ENCODE measurements around the gene AFAP1. TPM values are rescaled to one million over a fixed set of nuclear protein-coding genes. Genes with fewer than 3 reads are reported as not detected.

The AFAP1 gene
- total and polyA plus RNA-seq, 2 donors (not counting 3 experiments of a cell fraction or from before 2014, with no cell fraction given) = 32.3 to 103 TPM

- POLR2A ChIA-PET = no interaction called here
- peaks cover 43% of the 10 kb centered on the region for H3K4me1 ChIP-seq (ENCODE audit: control insufficient read depth, extremely low read depth, insufficient read depth, low read length)
- no peak overlapping the region for H3K27ac ChIP-seq (ENCODE audit: insufficient read depth, low read depth, low read length)
- BruUV-seq (replicated peaks) = no TSS peak
- no peaks in the 10 kb centered on the region for H3K27me3 ChIP-seq (ENCODE audit: control insufficient read depth in 2 of 2, insufficient read depth in 2 of 2, low read length in 2 of 2)
- CTCF ChIA-PET = interaction anchor here (1.2 to 3.8 kb wide), 4 partner anchors 8 to 162 kb away, joined by 4 to 20 read pairs (median 15); no protein-coding TSS in a partner anchor
- no peak overlapping the region for H3K4me2 ChIP-seq (ENCODE audit: insufficient read depth, low read length)
- intact Hi-C loops (cut with micrococcal nuclease) (loop anchor here (1.0 kb wide), 1 partner anchor 105 kb away; no protein-coding TSS in a partner anchor), dilution Hi-C loops (cut with MboI; ENCODE audit: extremely low pct_ligation_motif_present, low sequenced_read_pairs) (no loop called here)
- no peaks in the 10 kb centered on the region for H3K9me1 ChIP-seq (replicated peaks; ENCODE audit: control insufficient read depth, extremely low read depth, insufficient read depth, low read length)
- no peaks in the 10 kb centered on the region for H3K36me3 ChIP-seq (ENCODE audit: control insufficient read depth in 2 of 2, extremely low read depth in 1 of 2, insufficient read depth in 2 of 2, low read length in 2 of 2)
- FAIRE-seq (no peak), DNase-seq (ENCODE audit: low read depth, low spot score) (no peak)
- H2AFZ ChIP-seq (ENCODE audit: low read depth, low read length) = no peak overlapping the region
- no peak overlapping the region for H3K9ac ChIP-seq (replicated peaks; ENCODE audit: extremely low read depth, insufficient read depth, low read length)
- no peak for TF ChIP-seq FOS (IDR thresholded peaks at IDR 0.05; ENCODE audit: borderline replicate concordance, insufficient read depth, low read length)
- no peak for TF ChIP-seq EZH2 (IDR thresholded peaks at IDR 0.05; ENCODE audit: borderline replicate concordance, low read depth, low read length, severe bottlenecking)
- TF ChIP-seq JUN (IDR thresholded peaks at IDR 0.05; ENCODE audit: borderline replicate concordance, insufficient read depth, insufficient read length, low read depth) = no peak
- TF ChIP-seq MYC (IDR thresholded peaks at IDR 0.05; ENCODE audit: low read depth, low read length) = no peak
- no peak for TF ChIP-seq GATA2 (IDR thresholded peaks at IDR 0.05; ENCODE audit: insufficient read depth, insufficient read length, low read depth, low read length)
- TF ChIP-seq CTCF (IDR thresholded peaks at IDR 0.05; ENCODE audit: extremely low read depth in 1 of 2, insufficient read depth in 1 of 2, low read depth in 1 of 2, low read length in 2 of 2) = no peak
- TF ChIP-seq POLR2A (IDR thresholded peaks at IDR 0.05; ENCODE audit: low read depth, low read length) = no peak
- TF ChIP-seq POLR2AphosphoS5 (IDR thresholded peaks at IDR 0.05; ENCODE audit: insufficient read depth, low read depth, low read length) = no peak
- TF ChIP-seq MAX (IDR thresholded peaks at IDR 0.05; ENCODE audit: insufficient read depth, insufficient read length) = no peak
- no peaks in the 10 kb centered on the region for H4K20me1 ChIP-seq (replicated peaks; ENCODE audit: control insufficient read depth, extremely low read depth, insufficient read depth, low read length)
- H3K9me3 ChIP-seq (replicated peaks; ENCODE audit: control insufficient read depth, insufficient read depth, low read length) = no peaks in the 10 kb centered on the region
- H3K79me2 ChIP-seq (ENCODE audit: control insufficient read depth, insufficient read depth, low read length) = peaks cover 13% of the 10 kb centered on the region
- no peak overlapping the region for H3K4me3 ChIP-seq (replicated peaks in 1 of 3; ENCODE audit: insufficient read depth in 1 of 3, low read depth in 1 of 3, low read length in 3 of 3)
Measured at GRCh38 chr4:7966281-7967062, 26.8 kb upstream of the AFAP1 start.
